T-helper 2 cell treated with Interferon-gamma antibody and Interleukin-4, amounts not matched to agents 5 μg/mL and 100 μg/mL, for 36 hours (primary cell): Measurements from ENCODE around the gene CYP24A1.
A peak's percentile ranks its signal among the peaks of the same experiment; 100 is the strongest.

Experiments
- DNase-seq: peaks from one replicate; pipeline ENCODE4 v3.0.0; 2021; ENCODE audit warnings: low spot score
- H3K27ac Mint-ChIP-seq: one replicate; pipeline ENCODE4 v1.8.0; 2021; ENCODE audit warnings: mild to moderate bottlenecking, mixed read lengths
- H3K27me3 Mint-ChIP-seq: one replicate; pipeline ENCODE4 v1.8.0; 2021; ENCODE audit warnings: low read depth, mixed read lengths
- H3K36me3 Mint-ChIP-seq: one replicate; pipeline ENCODE4 v1.8.0; 2021; ENCODE audit warnings: low read depth, mixed read lengths
- H3K4me1 Mint-ChIP-seq: one replicate; pipeline ENCODE4 v1.8.0; 2021; ENCODE audit warnings: low read depth, mixed read lengths
- H3K4me3 Mint-ChIP-seq: one replicate; pipeline ENCODE4 v1.8.0; 2022; ENCODE audit warnings: mild to moderate bottlenecking, moderate library complexity, mixed read lengths
- H3K9me3 Mint-ChIP-seq: one replicate; pipeline ENCODE4 v1.8.0; 2021; ENCODE audit warnings: mixed read lengths

CYP24A1 gene

DNA sequence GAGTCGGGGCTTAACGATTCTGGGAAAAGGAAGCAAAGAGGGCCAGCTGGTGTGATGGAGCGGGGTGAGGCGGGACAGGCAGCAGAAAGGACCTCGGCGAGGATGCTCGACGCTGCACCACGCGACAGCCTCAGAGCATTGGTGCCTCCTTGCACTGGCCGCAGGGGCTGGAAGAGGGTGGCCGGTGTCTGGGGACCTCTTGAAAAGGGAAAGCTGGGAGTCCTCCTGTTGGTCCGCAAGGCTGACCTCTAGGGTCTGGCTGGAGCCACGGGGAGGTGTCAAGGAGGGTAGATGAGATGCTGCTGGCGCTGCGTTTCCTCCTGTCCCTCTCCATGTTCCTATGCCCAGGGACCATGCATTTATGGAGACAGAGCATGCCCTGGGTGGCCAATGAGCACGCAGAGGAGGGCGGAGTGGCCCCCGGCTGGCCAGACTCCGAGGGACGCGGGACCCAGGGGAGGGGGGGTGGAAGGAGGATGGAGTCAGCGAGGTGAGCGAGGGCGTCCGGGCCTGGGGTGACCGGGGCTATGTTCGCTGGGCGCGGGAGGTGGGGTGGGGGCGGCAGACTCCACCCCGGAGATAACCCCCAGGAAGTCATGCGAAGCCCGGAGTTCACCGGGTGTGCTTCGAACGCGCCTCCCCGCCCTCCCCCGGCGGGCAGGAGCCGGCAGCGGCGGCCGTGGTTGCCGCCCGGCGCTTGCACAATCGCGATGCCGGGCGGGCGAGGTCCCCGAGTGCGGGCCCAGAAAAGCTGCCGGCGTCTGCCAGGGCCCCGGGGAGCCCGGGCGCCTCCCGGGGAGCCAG lies at the start of gene CYP24A1:
Gene CYP24A1 (minus strand): TSS at position 334 of the 804 bp plus-strand sequence. CDS start 407 bp downstream, outside the sequence.
- Mint-ChIP-seq H3K36me3 (no peaks in the 10 kb centered on the region), H3K27me3 (peaks cover 76% of the 10 kb centered on the region), H3K4me1 (peaks cover 12% of the 10 kb centered on the region), H3K9me3 (no peaks in the 10 kb centered on the region), H3K27ac (no peak within 1 kb of the TSS), H3K4me3 (peak within 1 kb of the TSS; percentile 43)
- no peak for DNase-seq

DNA sequence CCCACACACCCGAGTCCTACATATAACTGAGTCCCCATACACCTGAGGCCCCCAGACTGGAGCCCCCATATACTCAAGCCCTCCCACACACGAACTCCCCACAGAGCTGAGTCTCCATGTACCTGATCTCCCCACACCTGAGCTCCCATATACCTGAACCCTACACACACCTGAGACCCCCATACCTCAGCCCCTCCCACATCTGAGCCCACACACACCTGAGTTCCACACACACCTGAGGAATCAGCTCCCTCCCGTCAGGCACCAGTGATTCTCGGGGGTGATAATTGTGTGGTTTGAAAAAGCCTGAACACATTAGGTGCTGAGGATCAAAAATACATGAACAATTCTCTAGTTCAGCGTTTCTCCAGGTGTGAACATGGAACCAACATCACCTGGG lies 49.5 kb upstream of the CYP24A1 start:
- H3K4me1 Mint-ChIP-seq: peaks cover 21% of the 10 kb centered on the region
- H3K9me3 Mint-ChIP-seq: peaks cover 7% of the 10 kb centered on the region
- H3K36me3 Mint-ChIP-seq: peaks cover 5% of the 10 kb centered on the region
- H3K4me3 Mint-ChIP-seq: no peak overlapping the region
- H3K27me3 Mint-ChIP-seq: no peaks in the 10 kb centered on the region
- H3K27ac Mint-ChIP-seq: no peak overlapping the region
- DNase-seq: no peak

DNA sequence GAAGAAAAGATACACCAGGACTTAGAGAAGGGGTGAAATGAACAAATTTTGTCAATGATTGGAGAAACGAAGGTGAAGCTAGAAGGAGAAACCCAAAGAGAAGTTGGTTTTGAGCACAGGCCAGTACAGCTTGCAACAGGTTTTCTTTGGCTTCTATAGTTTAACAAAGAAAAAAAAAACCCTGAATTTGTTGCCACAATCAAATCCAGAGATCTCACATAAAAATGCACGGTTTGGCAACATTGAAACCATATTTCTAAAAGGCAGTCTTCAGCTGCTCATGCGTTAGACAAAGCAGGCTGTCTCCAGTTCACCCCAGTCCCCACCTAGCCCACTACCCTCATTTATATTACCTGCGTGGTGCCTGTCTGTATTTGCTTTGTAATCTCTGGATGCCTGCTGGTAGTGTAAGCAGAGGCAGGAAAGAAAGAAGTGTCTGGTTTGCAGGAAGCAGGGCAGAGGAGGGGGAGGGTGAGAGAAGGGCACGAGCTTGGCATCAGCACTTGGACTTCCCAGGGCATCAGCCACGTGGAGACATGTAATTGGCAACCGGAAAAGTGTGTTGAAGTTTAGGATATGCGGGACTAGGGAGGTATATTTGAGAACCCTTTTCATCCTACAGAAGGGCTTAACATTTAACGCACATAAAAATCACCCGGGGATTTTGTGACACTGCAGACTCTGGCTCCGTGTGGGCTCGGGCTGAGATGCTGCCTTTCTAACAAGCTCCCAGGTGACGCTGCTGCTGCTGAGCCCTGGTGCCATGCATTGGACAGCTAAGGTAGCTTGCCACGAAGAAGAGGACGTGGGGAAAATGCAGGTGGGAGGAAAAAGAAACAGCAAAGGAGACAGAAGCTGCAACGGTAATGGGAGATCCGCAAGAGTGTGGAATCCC lies 48.5 kb upstream of the CYP24A1 start:
- Mint-ChIP-seq H3K27me3 (no peaks in the 10 kb centered on the region), H3K4me1 (peaks cover 19% of the 10 kb centered on the region), H3K4me3 (peak overlapping the region; percentile 24), H3K27ac (peak overlapping the region; percentile 81), H3K9me3 (no peaks in the 10 kb centered on the region), H3K36me3 (peaks cover 8% of the 10 kb centered on the region)
- no peak for DNase-seq

DNA sequence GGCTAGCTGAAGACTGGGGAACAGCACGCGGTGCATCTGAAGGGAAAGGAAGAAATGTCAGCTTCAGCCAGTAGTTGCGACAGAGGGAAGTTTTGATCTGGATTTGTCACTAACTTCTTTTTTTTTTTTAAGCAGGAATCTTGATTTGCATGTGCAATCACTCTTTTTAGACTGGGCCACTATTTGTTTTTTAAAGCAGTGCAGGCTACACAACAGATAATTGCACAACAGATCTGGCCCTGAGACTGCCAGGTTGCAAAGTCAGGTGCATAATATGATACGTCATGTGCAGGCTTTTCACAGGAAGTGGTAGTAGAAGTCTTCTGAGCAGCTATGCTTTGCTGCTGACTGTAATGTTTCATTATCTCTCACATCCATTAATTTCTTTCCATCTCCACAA lies 47.6 kb upstream of the CYP24A1 start:
- peaks cover 13% of the 10 kb centered on the region for H3K36me3 Mint-ChIP-seq
- H3K27me3 Mint-ChIP-seq: no peaks in the 10 kb centered on the region
- H3K4me1 Mint-ChIP-seq: peaks cover 16% of the 10 kb centered on the region
- no peak for DNase-seq
- peak overlapping the region; percentile 81 for H3K27ac Mint-ChIP-seq
- H3K9me3 Mint-ChIP-seq: no peaks in the 10 kb centered on the region
- H3K4me3 Mint-ChIP-seq: peak overlapping the region; percentile 24

DNA sequence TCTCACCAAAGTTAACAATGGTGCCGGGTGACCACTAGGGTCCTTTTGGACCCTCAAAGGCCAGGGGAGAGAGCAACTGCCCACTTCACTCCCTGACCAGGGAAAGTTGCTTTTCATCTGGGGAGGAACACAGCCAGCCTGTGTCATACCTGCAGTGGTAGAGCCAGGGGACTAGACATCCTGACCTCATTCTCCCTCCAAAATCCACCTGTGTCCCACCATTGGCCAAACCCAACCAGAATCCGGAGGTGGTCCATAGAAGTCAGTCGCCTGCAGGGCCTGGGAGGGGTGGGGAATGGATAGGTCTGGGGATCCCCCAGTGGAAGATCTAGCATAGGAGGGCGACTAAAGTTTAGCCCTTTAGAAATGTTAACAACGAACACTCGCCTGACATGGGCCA lies 46.9 kb upstream of the CYP24A1 start:
- H3K9me3 Mint-ChIP-seq: no peaks in the 10 kb centered on the region
- DNase-seq: no peak

DNA sequence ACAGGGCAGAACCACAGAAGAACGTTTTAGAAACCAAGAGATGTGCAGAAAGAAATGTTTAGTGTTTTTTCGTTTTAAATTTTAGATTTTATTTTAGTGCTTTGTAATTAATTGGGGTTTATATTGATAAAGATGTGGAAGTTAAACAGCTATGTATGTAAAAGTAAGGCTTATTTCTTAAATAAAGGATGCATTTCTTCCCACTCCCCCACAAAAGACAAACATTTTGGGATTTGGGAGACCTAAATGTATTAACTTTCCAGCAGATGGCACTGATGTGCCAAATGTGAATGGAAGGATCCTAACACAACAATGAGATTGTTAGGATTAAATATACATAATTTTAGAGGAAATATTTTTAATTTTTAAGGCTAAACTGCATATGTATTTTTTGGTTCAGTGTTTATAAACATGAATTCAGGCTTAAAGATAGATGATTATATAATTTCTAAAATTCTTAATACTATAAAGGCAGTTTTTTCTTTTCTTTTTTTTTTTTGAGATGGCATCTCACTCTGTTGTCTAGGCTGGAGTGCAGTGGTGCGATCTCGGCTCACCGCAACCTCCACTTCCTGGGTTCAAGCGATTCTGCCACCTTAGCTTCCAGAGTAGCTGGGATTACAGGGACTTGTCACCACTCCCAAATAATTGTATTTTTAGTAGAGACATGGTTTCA lies 46.1 kb upstream of the CYP24A1 start:
- H3K4me3 Mint-ChIP-seq: no peak overlapping the region
- H3K4me1 Mint-ChIP-seq: peaks cover 16% of the 10 kb centered on the region
- no peak for DNase-seq
- H3K9me3 Mint-ChIP-seq: no peaks in the 10 kb centered on the region
- H3K27ac Mint-ChIP-seq: no peak overlapping the region
- peaks cover 21% of the 10 kb centered on the region for H3K36me3 Mint-ChIP-seq
- no peaks in the 10 kb centered on the region for H3K27me3 Mint-ChIP-seq

More for the DNA sequence above, 46.9 kb upstream of the CYP24A1 start:
- Mint-ChIP-seq H3K27me3 (no peaks in the 10 kb centered on the region), H3K4me1 (peaks cover 16% of the 10 kb centered on the region), H3K36me3 (peaks cover 19% of the 10 kb centered on the region), H3K4me3 (no peak overlapping the region), H3K27ac (no peak overlapping the region)

DNA sequence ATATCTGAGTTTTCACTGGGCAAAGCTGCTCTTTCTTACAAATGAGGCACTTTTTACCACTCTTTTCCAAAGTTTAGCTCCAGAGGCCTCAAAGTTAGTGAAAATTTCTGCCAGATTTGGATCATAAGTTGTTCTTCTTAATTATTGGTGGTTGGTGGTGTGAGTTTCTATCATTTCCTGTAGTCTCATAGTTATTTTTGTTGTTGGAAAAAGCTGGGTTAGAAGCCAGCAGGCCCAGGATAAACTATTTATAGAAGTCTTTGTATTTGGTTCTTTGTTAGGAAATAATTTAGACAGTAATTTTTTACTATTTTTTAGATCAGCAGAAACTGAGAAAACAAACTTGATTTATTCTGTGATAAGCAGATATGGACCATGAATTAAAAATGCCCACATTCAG lies 44.7 kb upstream of the CYP24A1 start:
- H3K4me3 Mint-ChIP-seq: no peak overlapping the region
- H3K4me1 Mint-ChIP-seq: peaks cover 16% of the 10 kb centered on the region
- H3K27ac Mint-ChIP-seq: no peak overlapping the region
- no peaks in the 10 kb centered on the region for H3K27me3 Mint-ChIP-seq
- no peak for DNase-seq
- H3K36me3 Mint-ChIP-seq: peaks cover 21% of the 10 kb centered on the region
- H3K9me3 Mint-ChIP-seq: no peaks in the 10 kb centered on the region

DNA sequence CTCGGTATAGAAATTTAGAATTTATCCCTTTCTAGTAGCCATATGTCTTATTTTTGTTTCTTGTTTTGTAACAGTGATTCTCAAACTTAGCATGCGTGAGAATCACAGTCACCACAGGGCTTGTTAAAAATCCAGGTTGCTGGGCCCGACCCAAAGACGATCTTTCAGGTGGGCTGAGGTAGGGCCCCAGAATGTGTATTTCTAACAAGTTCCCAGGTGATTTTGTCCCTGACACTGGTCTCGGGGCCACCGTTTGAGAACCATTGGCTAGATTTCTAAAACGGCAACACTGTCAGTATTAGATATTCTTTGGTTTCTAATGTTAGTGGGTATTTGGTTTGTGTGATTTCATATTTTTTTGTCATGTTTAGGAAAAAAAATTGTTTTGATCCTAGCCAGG lies 44.0 kb upstream of the CYP24A1 start:
- Mint-ChIP-seq H3K36me3 (peaks cover 21% of the 10 kb centered on the region), H3K27ac (no peak overlapping the region), H3K4me1 (peaks cover 18% of the 10 kb centered on the region), H3K27me3 (no peaks in the 10 kb centered on the region), H3K9me3 (no peaks in the 10 kb centered on the region), H3K4me3 (no peak overlapping the region)
- DNase-seq: no peak

DNA sequence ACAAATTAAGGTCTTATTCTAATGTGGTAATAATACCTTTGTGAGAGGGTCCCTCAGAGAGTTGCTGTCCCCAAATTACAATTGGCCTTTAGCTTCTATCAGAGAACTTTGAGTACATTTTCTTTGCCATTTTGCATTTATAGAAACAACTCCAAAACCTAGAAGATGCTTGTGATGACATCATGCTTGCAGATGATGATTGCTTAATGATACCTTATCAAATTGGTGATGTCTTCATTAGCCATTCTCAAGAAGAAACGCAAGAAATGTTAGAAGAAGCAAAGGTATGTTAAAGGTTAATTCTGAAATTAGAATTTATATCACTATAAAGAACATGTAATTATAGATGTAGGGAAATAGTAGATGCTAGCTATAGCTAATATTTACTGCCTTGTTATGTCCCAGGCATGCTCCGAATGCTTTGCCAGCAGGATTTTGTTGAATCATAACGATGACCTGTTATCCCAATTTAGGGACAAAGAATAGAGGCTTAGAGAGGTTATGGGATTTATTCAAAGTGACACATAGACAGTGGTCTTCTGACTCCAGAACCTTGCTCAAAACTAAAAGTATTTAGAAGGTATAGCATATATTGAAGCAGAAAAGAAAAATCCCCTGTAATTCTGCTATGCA lies 41.5 kb upstream of the CYP24A1 start:
- no peak for DNase-seq
- no peaks in the 10 kb centered on the region for H3K9me3 Mint-ChIP-seq
- peaks cover 5% of the 10 kb centered on the region for H3K4me1 Mint-ChIP-seq
- no peak overlapping the region for H3K4me3 Mint-ChIP-seq
- H3K27me3 Mint-ChIP-seq: no peaks in the 10 kb centered on the region
- H3K27ac Mint-ChIP-seq: no peak overlapping the region
- peaks cover 25% of the 10 kb centered on the region for H3K36me3 Mint-ChIP-seq

DNA sequence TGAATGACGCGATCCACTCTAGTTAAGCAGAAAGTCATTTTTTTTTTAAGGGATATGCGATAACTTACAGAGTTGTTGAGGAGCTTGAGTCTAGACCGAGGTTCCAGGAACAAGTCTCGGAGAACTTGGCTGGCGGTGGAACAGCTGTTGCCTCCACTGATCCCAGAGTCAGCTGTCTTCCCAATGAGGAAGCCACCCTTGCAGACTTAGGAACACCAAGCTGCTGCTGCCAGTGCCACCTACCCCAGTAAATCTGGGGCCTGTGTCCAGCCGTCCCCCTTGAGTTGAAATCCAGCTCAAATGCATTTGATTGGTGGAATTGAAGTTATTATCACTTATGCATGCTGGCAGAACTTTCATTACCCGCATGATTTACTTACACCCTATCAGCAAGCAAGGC lies 40.8 kb upstream of the CYP24A1 start:
- Mint-ChIP-seq H3K4me3 (no peak overlapping the region), H3K9me3 (no peaks in the 10 kb centered on the region), H3K36me3 (peaks cover 25% of the 10 kb centered on the region)

DNA sequence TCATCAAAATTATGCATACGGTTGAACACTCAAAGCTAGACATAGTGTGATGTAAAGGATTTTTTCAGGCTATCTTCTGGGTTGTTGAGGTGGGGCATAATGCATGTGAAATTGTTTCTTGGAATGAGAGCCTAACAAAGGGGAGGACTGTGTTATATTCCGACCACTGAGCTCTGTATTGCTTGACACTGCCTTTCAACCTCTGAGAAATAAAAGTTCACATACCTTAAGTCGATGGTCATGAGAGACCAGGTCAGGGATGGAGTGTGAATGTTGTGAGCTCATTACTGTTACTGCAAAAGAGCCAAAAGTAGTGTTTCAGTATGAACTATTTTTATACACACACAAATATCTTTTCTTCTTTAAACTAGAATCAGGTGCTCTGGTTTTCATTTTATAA lies 39.1 kb upstream of the CYP24A1 start:
- Mint-ChIP-seq H3K36me3 (peaks cover 20% of the 10 kb centered on the region), H3K4me3 (no peak overlapping the region), H3K27me3 (no peaks in the 10 kb centered on the region), H3K4me1 (peaks cover 19% of the 10 kb centered on the region), H3K9me3 (no peaks in the 10 kb centered on the region), H3K27ac (no peak overlapping the region)
- DNase-seq: no peak

More for the DNA sequence above, 40.8 kb upstream of the CYP24A1 start:
- Mint-ChIP-seq H3K27me3 (no peaks in the 10 kb centered on the region), H3K27ac (no peak overlapping the region), H3K4me1 (peaks cover 11% of the 10 kb centered on the region)
- DNase-seq: no peak

DNA sequence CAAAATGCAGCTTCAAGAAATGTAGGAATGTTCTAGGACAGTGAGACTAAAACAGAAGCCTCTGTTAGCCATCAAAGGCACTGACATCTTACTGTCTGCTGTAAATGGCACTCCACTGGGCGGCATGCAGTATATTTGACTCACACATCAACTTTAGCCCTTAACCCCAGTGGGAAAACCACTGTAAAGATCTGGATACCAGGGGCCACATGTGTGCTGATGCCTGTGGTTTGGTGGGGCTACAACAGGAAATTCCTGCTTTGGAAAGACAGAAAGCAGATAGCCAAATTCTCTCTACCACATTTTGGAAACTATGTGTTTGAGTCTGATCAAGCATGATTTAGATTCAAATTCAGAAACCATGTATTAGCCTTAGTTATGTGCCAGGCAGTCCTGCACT lies 38.4 kb upstream of the CYP24A1 start:
- peaks cover 19% of the 10 kb centered on the region for H3K4me1 Mint-ChIP-seq
- no peaks in the 10 kb centered on the region for H3K9me3 Mint-ChIP-seq
- no peaks in the 10 kb centered on the region for H3K27me3 Mint-ChIP-seq
- no peak for DNase-seq
- H3K36me3 Mint-ChIP-seq: peaks cover 17% of the 10 kb centered on the region
- no peak overlapping the region for H3K4me3 Mint-ChIP-seq
- H3K27ac Mint-ChIP-seq: no peak overlapping the region

DNA sequence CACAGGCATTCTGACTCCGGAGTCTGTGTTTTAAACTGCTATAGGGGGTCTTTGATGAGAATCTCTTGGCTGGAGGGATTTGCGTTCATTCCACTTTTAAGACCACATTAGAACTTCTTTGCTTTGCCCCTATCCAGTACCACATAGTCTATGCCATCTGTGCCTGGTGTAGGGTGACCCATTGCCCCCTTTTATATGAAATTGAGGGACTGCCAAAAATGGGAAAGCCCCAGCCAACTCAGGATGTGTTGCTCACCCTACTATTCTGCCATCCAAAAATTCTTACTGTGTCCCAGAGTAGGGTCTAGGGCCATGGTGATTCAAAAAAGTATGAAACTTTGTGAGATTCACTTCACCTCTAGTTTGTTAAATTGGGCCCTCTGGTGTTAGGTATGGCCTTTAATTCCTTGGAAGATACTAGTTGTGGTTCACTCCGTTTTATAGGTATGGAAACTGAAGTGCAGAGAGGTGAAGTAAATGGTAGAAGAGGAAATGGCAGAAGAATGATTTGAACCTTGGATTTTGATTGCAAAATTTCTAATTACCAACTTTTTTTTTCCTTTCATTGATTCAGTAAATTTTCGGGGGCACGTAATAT lies 35.5 kb upstream of the CYP24A1 start:
- no peak for DNase-seq
- H3K4me1 Mint-ChIP-seq: peaks cover 21% of the 10 kb centered on the region
- no peak overlapping the region for H3K27ac Mint-ChIP-seq
- H3K9me3 Mint-ChIP-seq: no peaks in the 10 kb centered on the region
- no peaks in the 10 kb centered on the region for H3K27me3 Mint-ChIP-seq
- peak overlapping the region; percentile 83 for H3K4me3 Mint-ChIP-seq
- H3K36me3 Mint-ChIP-seq: peaks cover 4% of the 10 kb centered on the region
